DMS153 (cell line): ENCODE results near the gene LTV1.
"Not testable (repeated sequence)": the region's sequence is repeated elsewhere in the genome, so short reads cannot be mapped to it uniquely, and the experiment has no call there.

Experiments
- DNase-seq: peaks from one replicate; lab custom pipeline; 2025; lab: John Stamatoyannopoulos, UW

Gene LTV1

DNA sequence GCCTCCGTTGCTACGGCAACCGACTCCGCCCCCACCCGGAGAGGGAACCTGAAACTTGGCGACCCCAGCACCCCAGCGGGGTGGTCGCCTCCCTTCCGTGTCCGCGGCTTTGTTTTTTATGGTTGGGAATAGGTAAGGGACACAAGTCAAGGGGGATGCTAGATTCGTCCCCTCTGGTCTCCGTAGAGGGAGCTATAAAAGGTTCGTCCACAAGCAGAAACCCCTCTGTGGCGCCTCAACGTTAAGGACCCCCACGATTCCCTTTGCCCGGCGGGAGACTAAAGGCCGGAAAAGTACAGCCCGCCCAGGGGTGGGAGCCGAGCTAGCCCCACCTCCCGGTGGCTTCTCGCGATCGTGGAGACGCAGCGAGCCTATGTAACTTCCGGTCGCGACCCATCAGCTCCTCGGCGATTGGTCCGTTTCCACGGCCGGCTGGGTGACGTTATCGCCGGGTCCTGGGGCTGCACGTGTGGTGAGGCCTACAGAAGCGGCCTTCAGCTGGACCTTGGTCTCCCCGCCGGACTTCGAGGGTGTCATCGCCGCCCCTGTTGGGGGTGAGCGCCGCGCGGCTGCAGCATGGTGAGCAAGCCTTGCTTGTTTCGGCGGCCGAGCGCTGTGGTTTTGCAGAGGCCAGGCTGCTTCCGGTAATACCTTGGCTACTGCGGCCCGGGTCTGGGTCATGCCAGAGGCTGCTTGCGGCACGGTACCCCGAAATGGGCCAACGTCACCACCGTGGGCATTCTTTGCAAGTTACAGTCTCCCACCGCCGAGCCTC lies at the start of gene LTV1:
LTV1 (plus strand) TSS at position 437 of the 775 bp plus-strand sequence; CDS start at position 577, 140 bp downstream.
- peak; percentile 85 for DNase-seq

GRCh38 chr6:143796551-143796950 lies 46.6 kb upstream of the LTV1 start:
- DNase-seq = not testable (repeated sequence)

DNA sequence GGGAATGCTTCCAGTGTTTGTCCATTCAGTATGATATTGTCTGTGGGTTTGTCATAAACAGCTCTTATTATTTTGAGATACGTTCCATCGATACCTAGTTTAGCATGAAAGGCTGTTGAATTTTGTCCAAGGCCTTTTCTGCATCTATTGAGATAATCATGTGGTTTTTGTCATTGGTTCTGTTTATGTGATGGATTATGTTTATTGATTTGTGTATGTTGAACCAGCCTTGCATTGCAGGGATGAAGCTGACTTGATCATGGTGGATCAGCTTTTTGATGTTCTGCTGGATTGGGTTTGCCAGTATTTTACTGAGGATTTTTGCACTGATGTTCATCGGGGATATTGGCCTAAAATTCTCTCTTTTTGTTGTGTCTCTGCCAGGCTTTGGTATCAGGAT lies 44.7 kb upstream of the LTV1 start:
- not testable (repeated sequence) for DNase-seq

DNA sequence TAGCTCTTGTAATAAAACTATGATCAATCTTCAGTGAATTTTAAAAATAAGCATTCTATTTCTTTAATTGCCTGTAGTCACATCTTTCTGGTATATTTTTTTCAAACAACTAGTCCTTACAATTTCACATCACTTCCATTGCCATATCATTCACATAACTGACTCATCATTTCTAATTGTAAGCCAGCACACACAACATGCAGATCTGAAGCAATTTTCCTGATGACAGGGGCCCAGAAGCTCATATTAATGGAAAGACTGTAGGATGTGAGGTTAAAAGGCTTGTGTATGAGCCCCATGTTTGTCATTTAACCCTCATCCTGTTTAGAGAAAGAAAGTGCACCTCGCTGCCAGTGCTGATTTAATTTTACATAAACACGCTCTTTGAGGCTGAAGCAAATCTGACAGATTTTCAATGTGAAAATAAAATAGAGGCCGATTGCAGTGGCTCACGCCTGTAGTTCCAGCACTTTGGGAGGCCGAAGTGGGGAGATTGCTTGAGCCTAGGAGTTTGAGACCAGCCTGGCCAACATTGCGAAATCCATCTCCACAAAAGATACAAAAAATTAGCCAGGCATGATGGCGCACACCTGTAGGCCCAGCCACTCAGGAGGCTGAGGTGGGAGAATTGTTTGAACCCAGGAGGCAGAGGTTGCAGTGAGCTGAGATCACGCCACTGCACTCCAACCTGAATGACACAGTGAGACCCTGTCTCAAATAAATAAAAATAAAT lies 40.1 kb upstream of the LTV1 start:
- no peak for DNase-seq

- no peak for DNase-seq
Measured at GRCh38 chr6:143803769-143804568, 39.2 kb upstream of the LTV1 start.

DNA sequence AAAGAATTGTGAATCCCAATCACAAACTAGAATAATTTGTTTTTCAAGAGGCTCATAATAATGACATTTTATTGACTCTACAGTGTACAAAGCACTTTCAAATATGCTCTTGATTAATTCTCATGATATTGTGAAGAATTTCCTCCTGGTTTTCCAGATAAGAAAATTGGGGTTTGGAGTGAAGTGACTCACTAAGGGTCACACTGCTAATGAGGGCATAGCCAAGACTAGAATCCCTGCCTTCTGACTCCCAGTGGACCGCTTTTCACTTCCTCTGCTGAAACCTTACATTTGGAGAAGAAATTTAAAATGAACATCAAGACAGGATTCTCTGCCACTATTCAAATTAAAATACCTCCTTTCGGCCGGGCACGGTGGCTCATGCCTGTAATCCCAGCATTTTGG lies 38.3 kb upstream of the LTV1 start:
- DNase-seq = no peak

DNA sequence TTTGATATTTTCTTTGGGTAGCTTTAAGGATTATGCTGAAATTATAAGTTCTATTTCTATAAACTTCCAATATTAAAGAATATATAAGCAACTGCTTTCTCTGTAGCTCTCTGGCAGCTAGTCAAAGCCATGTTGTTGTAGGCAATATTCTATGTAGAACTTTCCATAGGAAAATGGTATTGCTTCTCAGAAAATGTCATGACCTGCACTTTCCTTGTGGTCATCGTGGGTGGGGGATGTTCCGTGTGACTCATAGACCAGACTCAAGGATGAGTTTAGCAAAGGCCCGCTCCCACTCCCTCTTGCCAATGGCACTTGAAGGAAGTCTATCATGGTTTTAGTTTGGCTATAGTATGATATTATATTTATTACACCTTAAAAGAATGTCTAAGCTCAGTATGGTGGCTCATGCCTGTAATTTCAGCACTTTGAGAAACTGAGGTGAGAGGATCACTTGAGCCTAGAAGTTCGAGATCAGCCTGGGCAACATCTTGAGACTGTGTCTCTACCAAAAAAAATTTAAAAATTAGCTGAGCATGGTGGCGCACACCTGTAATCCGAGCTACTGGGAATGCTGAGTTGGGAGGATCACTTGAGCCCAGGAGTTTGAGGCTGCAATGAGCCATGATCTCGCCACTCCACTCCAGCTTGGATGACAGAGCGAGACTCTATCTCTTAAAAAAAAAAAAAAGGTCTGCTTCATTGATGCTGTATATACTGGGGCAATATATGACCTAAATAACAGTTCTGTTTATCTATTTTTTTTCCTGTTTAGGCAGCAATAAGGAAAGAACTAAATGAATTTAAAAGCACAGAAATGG lies 36.6 kb upstream of the LTV1 start:
- no peak for DNase-seq

GRCh38 chr6:143807103-143807772 lies 35.9 kb upstream of the LTV1 start:
- DNase-seq = no peak

- no peak for DNase-seq
Measured at GRCh38 chr6:143810745-143811144, 32.4 kb upstream of the LTV1 start.

- DNase-seq = no peak
Measured at GRCh38 chr6:143811501-143812157, 31.5 kb upstream of the LTV1 start.

- DNase-seq = no peak
Measured at GRCh38 chr6:143817621-143818020, 25.5 kb upstream of the LTV1 start.

DNA sequence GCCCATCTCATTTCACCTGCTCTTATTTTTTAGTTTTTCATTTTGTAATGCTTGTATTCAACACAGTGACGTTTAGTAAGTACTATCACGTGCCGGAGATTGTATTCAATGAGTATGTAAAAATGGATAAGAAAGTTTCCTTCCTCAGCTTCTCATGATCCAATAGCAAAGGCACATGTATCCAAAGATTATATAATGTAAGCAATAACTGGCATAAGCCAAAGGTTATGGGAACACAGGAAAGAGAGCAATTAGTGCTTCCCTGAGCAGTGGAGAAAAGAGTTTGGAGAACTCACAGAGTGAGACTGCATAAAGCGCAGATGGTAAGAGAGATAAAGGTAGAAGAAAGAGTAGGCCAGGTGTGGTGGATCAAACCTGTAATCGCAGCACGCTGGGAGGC lies 21.8 kb upstream of the LTV1 start:
- no peak for DNase-seq

DNA sequence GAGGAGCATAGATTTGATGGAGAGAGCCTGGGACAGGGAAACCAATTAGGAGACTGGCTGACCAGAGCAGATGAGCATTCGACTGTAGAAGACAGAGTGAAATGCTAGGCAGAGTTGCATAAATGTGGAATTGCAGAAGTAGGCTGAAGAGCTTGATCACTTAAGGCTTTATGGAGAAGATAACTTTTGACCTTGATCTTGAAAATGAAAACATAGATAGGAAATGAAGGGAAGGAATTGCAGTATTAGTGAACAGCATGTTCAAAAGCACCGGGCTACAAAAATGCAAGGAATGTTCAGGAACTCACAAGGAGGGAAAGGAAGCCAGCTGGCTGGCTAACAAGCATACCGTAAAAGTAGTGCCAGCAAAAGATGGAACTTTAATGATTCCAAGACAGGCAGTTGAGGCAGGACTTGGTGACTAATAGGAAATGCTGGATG lies 20.5 kb upstream of the LTV1 start:
- no peak for DNase-seq

DNA sequence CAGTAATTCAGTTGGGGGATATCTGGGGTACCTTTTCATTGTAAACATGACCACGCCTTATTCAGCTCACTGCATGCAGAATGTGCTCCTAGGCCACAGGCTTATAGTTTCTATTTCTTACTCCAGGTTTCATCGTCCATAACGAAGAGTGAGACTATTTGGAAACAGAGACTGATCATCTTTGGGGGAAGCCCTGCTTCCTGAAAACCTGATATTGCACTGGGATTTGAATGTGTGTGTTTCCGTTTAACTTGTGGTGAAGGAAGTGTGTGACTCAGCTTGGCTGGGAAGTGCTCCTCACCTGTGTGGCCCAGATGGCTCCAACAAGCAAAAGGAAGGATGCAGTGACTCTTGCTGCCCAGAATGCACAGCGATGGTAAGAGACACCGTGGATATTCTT lies 19.6 kb upstream of the LTV1 start:
- DNase-seq = no peak

GRCh38 chr6:143828572-143828971 lies 14.6 kb upstream of the LTV1 start:
- DNase-seq = no peak

GRCh38 chr6:143836150-143836549 lies 7.0 kb upstream of the LTV1 start:
- no peak for DNase-seq

- no peak for DNase-seq
Measured at GRCh38 chr6:143838395-143838794, 4.7 kb upstream of the LTV1 start.

DNA sequence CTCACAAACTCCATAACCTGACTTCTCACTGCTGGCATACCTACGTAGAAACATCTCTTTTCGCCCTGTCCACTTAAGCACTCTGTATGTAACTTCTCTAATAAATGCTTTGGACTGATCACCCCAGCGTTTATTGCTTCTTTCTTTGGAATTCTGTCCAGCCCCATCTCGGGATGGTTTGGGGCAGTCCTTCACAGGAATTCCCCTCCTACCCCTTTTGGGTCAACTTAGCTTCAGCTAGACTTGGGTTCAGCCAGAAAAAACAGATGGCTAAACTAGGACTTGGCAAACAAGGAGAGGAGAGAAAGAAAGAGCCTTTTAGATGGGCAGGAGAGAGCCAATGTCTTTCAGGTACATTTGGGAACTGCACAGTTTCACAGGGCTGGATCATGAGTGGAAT lies 3.9 kb upstream of the LTV1 start:
- no peak for DNase-seq

- no peak for DNase-seq
Measured at GRCh38 chr6:143840595-143841265, 2.4 kb upstream of the LTV1 start.

DNA sequence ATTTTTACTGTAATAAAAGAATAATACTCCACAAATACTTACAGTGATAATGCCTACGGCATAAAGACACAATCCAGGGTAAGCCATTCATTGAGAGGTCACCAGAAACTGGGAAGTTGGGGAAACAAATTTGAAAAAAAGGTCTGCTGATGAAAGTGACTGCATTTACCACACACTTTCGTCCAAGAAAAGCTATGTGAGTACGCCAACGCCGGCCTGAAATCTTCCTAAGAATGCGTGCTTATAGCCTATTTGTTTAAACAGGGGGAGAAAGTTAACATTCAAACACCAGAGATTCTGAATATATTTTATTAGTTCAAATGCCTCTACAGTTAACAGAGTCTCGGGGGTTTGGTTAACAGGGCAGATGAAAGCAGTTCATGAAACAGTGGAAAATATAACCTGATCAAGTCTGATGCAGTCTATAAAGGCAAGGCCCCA lies 657 bp upstream of the LTV1 start:
- DNase-seq = no peak
